Suprapubic skin (tissue), 4 donors: ENCODE measurements around the gene HEATR9.

Experiments used
- EP300 ChIP-seq: sonication (generic); formaldehyde crosslinking; IDR thresholded peaks from one replicate; pipeline ENCODE4 v1.6.1; 2017; ENCODE audit warnings: antibody characterized with exemption
- POLR2A ChIP-seq, 2 donors: fragments of 450-650 bp; IDR thresholded peaks; one replicate each; pipeline ENCODE4 v1.6.1; 2017; ENCODE audit warnings: antibody characterized with exemption in 2 of 2, mild to moderate bottlenecking in 2 of 2, moderate library complexity in 2 of 2
- POLR2AphosphoS5 ChIP-seq, 3 donors: sonication (generic); formaldehyde crosslinking; IDR thresholded peaks; one replicate each; pipeline ENCODE4 v1.6.1; 2017; ENCODE audit warnings: antibody characterized with exemption in 3 of 3
- TF ChIP-seq, protein P1 (sequence below), 2 donors: fragments of 200-600 bp in 1 of 2; fragments of 450-650 bp in 1 of 2; sonication (generic) in 1 of 2; IDR thresholded peaks; one replicate each; pipeline ENCODE4 v1.5.1; 2016 to 2019; ENCODE audit warnings: antibody characterized with exemption in 2 of 2, mild to moderate bottlenecking in 1 of 2, moderate library complexity in 1 of 2

DNA sequence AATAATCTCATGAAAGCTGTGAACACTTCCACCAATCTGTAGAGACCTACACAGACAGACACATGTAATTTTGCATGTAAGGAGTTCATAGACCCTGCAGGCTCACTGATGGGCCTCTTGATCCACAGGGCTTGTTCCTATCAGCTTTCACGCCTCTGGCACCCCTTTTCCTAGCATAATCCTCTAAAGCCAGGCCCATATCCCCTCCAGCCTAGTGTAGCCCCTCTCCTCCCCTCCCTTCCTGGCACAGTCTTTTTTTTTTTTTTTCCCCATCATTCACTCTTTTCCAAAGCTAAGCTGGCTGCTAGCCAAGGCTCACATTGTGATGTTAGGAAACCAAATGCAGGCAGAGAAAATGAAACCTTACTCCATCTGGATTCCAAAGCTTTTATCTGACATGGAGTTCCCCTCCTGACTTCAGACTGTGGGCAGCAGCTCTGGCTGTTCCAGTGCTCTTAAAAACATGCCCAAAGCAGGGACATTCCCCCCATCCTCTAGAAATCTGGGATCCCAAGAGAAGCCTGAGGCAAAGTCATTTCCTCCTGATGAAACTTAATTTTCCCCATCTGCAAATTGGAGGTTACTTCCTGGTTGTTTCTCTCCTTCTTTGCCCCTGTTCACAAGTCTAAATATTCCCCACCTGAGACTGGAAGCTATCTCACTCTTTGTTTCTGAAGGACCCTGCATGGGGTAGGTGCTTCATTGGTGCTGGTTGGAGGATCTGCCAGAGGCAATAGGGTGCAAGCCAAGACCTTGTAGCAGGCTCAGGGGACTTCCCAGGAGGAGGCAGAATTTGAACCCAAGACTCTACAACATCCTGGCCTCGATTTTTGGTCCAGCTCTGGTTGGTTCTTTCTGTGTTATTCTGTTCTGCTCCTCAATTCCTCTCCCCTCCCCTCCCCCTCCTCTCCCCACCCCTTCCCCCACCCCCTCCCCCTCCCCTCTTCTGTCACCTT is 21.4 kb upstream of the HEATR9 start:
- TF ChIP-seq, protein P1, sequence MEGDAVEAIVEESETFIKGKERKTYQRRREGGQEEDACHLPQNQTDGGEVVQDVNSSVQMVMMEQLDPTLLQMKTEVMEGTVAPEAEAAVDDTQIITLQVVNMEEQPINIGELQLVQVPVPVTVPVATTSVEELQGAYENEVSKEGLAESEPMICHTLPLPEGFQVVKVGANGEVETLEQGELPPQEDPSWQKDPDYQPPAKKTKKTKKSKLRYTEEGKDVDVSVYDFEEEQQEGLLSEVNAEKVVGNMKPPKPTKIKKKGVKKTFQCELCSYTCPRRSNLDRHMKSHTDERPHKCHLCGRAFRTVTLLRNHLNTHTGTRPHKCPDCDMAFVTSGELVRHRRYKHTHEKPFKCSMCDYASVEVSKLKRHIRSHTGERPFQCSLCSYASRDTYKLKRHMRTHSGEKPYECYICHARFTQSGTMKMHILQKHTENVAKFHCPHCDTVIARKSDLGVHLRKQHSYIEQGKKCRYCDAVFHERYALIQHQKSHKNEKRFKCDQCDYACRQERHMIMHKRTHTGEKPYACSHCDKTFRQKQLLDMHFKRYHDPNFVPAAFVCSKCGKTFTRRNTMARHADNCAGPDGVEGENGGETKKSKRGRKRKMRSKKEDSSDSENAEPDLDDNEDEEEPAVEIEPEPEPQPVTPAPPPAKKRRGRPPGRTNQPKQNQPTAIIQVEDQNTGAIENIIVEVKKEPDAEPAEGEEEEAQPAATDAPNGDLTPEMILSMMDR (IDR thresholded peaks at IDR 0.05), result no peak
- no peak for TF ChIP-seq POLR2AphosphoS5 (IDR thresholded peaks at IDR 0.05)
- TF ChIP-seq EP300, result no peak
- no peak for TF ChIP-seq POLR2A (IDR thresholded peaks at IDR 0.05)
